Lower leg skin (tissue), 3 donors: ENCODE data around the gene AHRR.

ENCODE experiments used
- CTCF ChIP-seq, 3 donors: fragments of 450-650 bp; IDR thresholded peaks; one replicate each; pipeline ENCODE4 v1.5.1; 2016; ENCODE audit warnings: antibody characterized with exemption in 3 of 3, mild to moderate bottlenecking in 3 of 3, moderate library complexity in 2 of 3
- POLR2A ChIP-seq, 2 donors: fragments of 450-650 bp; IDR thresholded peaks; one replicate each; pipeline ENCODE4 v1.6.1; 2016 to 2017; ENCODE audit warnings: antibody characterized with exemption in 2 of 2, mild to moderate bottlenecking in 1 of 2, moderate library complexity in 1 of 2

DNA sequence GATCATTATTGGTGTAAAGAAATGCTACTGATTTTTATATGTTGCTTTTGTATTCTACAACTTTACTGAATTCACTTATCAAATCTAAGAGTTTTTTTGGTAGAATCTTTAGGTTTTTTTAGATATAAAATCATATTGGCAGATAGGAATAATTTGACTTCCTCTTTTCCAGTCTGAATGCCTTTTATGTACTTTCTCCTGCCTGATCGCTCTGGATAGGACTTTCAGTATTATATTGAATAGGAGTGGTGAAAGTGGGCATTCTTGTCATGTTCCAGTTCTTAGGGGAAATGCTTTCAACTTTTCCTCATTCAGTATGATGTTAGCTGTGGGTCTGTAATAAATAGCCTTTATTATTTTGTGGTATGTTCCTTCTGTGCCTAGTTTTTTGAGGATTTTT lies 8.3 kb downstream of the AHRR start:
- TF ChIP-seq CTCF (IDR thresholded peaks at IDR 0.05) (no peak), POLR2A (IDR thresholded peaks at IDR 0.05) (no peak)
